Measurements from ENCODE around the gene KCNH3.

- TF ChIP-seq POLR2A (IDR thresholded peaks at IDR 0.05; ENCODE audit: low read depth, low read length) (no peak), POLR2AphosphoS5 (IDR thresholded peaks at IDR 0.05; ENCODE audit: low read depth, low read length) (no peak), TAF1 (IDR thresholded peaks at IDR 0.05; ENCODE audit: low read depth, low read length) (no peak)
Measured at GRCh38 chr12:49549735-49550692, 11.2 kb downstream of the KCNH3 start.
